Activated CD4-positive, alpha-beta T cell treated with anti-CD3 and anti-CD28 coated beads, Interleukin-2, amount 50 U/mL, for 4 hours (primary cell): ENCODE data around the gene IRF3.

Source experiments
- DNase-seq, 2 experiments: peaks; one replicate each; pipeline ENCODE4 v3.0.0-alpha.2; 2020

IRF3 gene

DNA sequence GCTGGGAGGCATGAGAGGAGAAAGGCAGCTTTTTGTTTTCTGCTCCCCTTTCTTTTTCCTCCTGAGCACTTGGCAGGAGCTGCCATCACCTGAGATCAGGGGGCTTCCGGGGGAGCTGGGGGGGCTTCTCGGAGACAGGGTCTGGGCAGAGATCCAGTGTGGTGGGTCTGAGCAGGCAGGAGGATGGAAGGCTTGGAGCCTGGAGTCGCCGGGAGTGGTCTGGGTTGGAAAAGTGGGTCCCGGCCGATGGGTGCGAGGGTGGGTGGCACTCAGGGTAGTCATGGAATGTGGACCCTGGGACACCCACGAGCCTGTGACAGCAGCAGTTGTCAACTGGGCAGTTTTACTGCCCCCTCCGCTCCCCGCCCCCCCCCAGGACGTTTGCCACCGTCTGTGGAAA is 21.5 kb upstream of the IRF3 start:
- no peak for DNase-seq

DNA sequence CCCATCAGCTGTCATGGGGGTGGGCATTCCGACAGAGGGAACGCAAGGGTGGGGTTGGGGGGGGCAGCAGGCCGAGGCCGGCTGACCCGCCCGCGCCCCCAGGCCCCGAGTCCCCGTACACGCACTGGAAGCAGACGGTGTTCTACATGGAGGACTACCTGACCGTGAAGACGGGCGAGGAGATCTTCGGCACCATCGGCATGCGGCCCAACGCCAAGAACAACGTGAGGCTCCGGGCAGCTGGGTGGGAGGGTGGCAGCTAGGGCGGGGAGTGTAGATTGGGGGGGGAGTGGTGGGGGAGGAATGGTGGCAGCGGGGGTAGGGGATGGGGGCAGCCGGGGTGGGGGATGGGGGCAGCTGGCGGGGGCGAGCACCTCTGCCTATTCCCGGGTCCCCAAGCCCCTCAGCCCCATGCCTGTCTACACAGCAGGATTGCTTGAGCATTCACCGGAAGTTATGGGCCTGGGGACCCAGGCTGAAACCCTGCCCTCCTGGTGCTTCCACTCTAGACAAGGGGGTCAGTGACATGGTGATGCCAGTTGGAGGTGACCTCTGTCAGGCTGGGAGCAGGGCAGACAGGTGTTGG is 20.9 kb upstream of the IRF3 start:
- no peak for DNase-seq

DNA sequence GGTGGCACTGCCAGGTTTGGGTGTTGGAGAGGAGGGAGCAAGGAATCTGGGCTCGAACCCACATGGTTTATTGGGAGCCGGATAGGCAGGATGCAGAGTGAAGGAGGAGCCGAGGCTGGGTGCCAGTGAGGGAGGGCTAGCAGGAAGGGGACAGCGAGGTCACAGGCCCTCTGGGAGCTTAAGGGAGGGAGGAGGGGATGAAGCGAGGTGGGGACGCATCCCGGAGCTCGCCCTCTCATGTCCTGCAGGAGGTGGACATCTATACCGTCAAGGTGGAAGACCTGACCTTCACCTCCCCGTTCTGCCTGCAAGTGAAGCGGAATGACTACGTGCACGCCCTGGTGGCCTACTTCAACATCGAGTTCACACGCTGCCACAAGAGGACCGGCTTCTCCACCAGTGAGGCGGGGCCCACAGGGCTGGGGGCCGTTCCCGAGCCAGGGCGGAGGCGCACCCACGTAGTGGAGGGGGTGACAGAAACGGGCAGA is 20.2 kb upstream of the IRF3 start:
- no peak for DNase-seq

DNA sequence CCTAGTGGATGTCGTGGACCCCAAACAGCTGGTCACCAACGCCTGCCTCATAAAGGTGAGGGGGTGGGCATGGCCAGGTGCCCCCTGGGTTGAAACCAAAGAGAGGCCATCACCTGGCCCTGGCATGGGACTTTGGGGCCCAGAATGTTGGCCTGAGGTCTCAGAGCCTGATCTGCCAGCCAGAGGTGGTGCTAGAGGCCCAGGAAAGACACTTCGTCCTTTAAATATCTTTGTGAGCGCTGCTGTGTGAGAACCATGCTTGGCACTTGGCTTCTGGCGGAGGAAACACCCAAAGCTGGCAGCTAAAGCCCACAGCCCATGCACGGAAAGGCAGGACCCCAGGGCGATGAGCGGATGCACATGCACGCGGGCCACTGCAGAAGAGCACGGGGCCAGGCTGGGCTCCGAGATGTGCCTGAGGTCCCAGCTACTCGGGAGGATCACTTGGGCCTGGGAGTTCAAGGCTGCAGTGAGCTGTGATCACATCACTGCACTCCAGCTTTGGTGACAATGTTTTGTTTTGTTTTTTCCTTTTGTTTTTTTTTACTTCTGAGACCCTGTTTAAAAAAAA is 19.4 kb upstream of the IRF3 start:
- DNase-seq: no peak

DNA sequence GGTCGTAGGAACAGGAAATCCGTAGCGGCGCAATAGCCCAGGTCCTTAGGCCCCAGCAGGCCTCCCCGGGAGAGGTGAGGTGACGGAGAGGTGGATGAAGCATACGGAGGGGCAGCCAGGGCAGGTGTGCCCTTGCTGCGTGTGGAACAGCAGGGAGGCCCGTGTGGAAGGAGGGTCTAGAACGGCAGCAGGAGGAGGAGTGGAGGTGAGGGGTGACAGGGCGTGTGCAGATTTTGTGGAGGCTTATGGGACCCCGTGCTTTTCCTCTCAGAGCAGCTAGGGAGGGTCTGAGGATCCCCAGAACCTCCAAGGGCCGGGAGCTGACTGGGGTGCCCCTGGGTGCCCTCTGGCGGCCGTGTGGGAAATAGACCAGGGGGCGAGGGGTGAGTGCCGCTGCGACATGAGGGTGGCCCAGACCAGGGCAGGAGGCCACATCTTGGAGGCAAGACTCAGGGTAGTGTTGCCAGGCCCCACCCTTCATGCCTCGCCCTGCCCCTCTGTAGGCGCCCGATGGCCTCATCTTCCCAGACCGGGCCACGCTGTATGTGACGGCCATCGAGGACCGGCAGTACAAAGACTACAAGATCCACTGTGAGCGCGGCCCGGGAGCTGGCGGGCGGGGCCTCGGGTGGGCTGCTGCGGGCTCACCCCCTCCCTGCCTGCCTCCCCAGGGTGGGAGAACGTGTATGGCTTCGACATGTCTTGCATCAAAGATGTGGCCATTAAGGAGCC is 18.8 kb upstream of the IRF3 start:
- no peak for DNase-seq

DNA sequence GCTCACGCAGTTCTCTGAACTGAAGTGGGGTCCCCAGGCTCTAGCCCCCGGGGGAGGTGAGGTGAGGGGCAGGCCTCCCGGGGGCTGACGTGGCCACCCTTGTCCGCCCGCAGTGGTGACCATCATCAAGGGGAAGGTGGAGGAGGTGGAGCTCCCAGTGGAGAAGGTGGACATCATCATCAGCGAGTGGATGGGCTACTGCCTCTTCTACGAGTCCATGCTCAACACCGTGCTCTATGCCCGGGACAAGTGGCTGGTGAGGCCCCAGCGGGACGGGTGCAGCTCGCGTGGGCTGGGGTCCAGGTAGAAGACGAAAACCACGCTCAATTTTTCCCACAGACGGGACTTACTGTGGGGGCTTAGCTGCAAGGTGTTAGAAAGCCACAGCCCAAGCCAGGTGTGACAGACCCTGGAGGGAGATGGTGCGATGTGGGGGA is 18.2 kb upstream of the IRF3 start:
- no peak for DNase-seq

DNA sequence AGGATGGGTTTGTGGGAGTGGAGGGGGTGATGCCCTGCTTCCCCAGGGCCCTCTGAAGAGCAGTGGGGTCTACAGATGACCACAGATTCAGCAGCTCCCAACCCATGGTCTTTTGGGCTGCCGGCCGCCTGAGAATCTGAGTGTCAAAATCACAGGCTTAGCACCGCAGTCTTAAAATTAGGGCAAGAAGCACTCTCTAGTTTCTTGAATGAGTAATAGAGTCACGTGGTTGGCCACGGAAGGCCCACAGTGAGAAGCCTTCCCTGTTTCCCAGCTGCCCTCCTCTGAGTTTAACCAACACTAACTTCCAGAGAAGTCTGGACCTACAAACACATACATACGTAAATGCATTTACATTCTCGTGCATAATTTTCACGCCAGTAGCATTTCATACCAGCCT is 16.6 kb upstream of the IRF3 start:
- DNase-seq: no peak

DNA sequence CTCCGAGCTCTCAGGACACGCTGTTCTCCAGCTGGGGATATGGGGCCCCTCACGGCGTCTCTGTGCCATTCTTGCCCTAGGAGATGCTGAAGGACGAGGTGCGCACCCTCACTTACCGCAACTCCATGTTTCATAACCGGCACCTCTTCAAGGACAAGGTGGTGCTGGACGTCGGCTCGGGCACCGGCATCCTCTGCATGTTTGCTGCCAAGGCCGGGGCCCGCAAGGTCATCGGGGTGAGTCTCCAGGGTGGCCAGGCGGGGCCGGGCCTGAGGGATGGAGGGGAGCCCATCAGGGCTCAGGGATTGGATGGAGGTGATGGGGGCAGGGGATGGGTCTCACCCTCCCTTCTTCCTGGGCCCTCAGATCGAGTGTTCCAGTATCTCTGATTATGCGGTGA is 16.2 kb upstream of the IRF3 start:
- DNase-seq: no peak

DNA sequence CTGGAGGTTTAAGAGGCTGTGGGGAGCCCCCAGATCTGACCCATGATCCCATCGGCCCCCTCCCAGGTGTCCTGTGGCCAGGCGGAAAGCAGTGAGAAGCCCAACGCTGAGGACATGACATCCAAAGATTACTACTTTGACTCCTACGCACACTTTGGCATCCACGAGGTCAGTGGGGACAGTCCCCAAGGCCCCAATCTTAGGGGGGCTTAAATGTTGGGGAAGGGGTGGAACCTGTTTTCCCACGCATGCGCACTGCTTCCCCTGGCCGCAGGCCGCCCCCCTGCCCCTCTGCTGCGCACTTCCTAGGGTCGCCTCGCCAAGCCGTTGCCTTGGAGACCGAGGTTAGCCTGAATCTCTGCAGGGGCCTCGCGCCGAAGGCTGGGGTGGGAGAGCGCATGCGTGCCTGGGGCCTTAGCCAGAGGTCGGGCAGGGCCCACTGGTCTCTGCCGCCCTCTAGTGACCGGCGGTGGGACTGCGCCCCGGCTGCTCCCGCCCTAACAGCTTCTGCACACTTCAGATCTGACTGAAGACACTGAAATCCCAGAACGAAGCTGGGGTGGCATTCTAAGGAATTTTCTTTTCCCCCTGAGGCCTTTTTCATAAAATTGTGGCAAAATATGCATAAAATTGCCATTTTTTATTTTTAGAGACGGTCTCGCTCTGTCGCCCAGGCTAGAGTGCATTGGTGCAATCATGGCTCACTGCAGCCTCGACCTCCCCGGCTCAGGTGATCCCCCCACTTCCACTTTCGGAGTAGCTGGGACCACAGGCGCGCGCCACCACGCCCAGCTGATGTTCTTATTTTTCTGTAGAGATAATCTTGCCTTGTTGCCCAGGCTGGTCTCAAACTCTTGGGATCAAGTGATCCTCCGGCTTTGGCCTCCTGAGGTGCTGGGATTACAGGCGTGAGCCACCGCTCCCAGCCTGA is 15.0 kb upstream of the IRF3 start:
- DNase-seq: peak; percentile 92 to 94

DNA sequence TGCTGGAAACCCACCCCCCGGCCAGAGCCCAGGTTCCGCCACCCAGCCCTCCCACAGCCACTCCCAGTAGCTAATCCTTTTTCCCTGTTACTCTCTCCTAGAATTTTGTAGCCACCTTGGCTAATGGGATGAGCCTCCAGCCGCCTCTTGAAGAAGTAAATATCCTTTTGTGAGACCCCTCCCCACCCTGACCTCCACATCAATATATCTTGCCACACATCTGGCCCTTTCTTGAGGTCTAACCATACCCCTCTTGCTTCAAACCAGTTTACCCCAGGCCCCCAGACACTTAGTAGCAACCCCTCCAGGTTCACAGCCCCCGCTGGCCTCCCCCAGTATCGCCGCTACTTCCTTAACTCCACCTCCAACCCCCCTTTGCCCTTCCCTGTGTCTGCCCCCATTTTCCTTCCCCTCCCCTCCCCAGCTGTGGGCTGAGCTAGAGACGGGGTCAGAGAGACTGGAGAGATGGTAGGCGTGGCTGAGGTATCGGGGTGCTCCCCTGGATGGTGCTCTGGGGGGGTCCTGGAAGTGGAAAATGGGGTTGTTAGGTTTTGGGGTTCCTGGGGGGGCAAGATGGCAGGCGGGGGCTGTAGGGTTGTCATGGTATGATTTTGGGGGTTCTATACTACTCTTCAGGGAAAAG is 14.2 kb upstream of the IRF3 start:
- no peak for DNase-seq

DNA sequence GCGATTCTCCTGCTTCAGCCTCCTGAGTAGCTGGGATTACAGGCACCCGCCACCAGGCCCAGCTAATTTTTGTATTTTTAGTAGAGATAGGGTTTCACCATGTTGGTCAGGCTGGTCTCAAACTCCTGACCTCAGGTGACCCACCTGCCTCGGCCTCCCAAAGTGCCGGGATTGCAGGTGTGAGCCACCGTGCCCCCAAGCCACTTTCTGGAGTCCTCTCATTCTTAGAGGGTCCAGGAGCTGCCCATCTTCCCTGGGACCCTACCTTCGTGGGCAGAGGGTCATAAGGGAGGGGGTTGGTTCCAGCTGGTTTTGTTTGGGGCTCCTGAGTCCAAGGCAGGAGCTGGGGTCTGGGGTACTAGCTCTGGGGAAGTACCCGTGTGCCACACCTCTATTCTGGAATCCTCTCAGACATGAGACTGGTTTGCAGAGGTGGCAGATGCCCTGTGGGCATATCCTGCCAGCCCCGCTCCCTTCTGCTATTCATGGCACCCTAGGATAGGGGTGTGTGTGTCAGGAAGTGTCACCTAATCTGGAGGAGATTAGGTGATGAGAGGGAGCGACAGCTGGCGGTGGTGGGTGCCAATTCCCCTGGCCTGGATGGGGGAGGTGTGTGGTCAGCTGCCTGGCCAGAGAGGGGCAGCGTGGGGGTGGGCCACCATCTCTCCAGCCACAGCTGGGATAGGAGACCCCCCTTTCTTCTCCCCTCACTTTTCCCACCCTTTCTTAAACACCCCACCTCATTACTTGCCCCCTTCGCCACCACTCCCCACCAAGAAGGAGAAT is 13.5 kb upstream of the IRF3 start:
- no peak for DNase-seq

DNA sequence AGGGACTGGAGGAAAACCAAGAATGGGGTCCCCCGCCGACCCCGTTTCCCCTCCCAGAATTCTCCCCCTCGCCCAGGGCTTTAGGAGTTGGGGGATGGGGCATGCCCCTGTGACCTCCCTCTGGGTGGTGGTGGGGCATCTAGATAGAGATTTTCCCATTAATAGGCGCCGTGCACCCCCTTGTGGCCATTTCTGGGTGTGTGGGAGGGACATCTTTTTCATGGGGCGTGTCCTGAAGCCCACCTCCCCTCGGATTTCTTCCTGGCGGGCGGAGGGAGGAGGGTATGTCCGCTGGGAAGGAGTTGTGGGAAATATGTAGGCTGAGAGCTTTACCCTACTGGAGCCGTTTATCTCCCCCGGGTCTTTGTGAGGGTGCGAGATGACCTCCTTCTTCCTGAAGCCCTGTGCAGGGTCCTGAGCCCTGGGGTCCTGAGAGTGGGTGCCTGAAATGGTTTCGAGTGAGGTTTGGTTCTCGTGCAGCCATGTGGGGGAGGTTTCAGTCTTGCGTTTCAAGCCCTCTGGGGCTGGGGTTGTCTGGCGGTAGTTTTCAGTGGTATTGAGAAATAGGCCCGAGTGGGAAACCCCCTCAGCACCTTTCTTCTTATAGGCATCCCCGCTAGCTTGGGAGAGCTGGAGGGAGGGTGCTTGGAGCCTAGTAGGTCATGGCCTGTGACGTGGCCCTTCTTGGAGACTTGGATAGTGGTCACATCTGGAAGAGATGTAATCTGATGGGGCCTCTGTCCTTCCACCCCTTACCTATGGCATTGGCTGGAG is 12.4 kb upstream of the IRF3 start:
- DNase-seq: peak; percentile 82 to 83

DNA sequence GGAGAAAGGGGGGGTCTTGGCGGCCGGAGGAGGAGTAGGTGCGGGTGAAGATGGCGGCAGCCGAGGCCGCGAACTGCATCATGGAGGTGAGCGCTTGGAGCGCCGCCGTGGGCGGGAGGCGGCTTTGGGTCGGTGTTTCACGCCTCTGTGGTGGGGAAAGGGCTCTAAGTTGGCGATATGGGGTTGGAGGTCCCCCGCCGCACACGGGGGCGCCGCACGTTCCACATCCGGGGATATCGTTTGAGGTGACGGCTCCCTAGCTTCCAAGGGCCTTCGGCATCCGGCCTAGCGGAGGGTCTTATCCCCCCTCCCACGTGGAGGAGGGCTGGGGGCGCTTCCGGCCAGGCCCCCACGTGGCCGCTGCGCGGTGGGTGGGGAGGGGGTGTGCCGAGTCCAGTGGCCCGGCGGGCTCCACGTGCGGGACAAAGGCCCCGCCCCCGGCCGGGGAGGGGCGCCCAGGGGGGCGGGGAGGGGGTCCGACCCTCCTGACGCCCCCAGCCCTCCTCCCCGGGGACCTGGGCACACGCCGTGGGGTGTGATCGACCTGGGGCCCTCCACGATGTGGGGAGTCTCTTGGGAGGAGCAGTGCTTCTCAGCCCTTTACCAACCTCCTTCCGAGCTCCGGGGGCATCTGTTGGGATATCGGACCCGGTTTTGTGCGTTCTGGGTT is 11.7 kb upstream of the IRF3 start, which contains the start of gene PRMT1:
Gene PRMT1 (plus strand): TSS at position 41 of the 670 bp plus-strand sequence. CDS start 10 bp downstream, at position 51.
- peak in 1 of 2 experiments; percentile 49 for DNase-seq

DNA sequence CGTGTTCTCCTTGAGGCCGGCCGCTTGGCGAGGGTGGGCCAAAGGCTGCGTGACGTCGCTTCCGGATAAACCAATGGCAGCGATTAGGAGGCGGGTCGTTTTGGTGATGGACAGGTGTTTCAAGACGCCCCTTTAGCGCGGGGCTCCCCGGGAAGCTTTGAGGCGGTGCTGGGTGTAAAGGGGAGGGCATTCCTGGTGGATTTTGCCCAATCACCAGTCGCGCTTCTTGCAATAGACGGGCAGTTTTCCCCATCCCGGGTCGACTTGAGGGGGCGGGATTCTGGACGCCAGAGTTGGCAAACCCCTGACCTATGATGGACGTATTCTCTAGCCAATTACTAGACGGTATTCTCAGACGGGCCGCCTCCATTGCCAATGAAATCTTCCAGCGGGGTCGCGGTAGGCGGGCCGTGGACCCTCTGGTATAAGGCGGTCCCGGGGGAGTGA is 11.2 kb upstream of the IRF3 start:
- peak; percentile 98 for DNase-seq

DNA sequence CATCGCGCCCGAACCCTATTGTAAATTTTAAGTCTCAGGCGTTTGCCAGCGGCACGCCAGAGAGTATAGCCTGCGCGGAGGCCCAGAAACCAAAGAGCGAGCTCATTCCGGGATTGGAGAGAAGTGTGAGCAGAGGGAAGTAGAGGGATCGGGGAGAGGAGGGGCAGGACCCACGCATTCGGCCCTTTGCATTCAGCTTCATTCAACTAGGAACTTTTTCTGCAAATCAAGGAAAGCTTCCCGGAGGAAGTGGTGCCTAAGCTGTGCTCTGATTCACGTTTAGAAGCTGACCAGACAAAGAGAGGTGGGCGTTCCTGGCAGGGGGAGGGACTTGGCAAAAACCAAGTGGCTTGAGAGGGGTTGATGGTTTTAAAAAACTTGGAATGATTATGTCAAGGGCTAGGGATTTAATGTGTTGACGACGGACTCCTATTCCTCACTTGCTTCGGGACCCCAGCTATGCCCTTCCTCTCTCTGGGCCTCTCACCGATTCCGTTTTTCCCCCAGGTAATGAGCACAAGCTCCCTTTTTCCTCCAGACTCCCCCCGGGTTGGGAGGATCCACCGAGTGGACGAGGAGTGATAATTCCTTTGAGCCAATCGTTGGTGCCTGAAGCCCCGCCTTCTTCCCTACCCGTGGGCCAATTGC is 10.6 kb upstream of the IRF3 start:
- DNase-seq: no peak

DNA sequence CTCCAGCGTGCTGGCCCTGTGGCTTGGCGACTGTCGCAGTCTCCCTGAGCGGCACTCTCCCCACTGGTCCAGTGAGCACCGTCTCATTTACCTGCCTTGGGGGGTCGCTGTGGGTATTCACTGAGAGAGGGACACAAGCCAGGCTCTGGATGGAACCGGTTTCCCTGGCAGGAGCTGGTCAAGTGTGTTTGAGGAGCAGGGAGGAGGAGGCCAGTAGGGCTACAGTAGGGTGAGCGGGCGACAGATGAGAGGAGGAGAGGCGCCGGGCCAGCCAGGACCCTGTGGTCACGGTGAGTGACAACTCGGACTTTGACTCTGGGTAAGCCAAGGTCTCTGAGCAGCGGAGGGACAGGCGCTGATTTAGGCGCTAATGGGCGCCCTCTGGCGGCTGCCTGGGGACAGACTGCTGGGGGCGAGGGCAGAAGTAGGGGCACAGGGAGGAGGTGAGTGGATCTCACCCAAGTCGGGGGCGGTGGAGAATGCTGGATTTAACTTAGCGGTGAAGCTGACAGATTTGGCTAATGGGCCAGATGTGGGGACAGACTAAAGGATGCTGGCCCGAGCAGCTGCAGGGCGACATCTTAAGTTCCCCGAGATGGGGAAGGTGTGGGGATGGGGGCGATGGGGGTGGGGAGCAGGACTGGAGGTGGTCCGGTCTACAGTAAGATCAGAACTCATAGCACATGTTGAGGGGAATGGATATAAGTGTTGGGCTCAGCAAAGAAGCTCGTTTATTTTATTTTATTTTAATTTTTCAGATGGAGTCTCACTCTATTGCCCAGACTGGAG is 6.7 kb upstream of the IRF3 start:
- peak; percentile 69 to 73 for DNase-seq

DNA sequence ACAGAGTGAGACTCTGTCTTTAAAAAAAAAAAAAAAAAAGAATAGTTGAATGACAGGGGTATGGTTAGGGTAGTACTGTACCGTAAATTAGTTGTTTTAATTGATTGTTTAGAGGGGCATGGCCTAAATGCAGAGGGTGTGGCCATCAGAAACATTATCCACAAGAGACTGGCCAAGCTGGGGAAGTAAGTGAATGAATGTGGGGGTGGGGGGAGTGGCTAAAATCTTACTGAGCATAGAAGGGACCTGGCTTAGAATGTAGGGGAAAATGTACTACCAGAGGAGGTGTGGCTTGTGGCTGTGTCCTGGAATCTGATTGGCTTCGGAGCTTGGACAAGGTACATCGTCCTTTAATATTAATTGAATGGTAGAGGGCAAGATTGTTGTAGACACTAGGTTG is 3.9 kb upstream of the IRF3 start:
- DNase-seq: no peak

DNA sequence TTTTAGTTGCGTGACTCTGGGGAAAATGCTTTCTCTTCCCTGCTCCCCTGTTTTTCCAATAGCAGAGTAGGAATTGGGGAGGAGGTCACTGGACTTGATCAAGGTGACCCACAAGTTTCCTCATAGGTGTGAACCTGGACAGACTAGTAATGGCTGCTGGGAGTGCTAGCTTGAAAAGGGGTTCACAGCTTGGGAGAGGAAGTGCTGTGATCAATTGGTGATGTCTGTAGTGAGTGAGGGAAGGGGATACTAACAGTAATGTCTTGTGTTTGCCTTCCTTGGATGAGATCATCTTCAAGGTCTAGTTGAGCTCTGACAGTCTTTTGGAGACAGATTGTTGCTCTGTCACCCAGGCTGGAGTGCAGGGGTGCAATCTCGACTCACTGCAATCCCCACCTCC is 1.8 kb upstream of the IRF3 start:
- DNase-seq: no peak

DNA sequence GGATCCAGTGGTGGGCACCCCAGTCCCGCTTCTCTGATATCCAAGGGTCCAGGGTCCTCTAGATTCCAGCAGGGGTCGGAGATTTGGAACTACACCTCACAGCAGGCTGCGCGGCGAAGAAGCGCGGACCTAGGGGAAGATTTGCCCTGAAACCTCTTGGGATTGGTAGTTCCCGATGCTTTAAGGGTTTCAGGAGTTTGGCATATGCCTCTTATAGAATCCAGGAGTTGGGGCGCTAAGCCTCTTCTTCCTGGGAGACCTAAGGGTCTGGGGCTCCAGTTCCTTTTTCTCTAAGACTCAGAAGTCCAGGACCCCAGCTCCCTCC is 425 bp upstream of the IRF3 start:
- no peak for DNase-seq
